IPS-15b (cell line): ENCODE results near the gene ATOSA.

Experiments
- H3K27me3 ChIP-seq: one replicate; pipeline ENCODE4 v1.6.1; 2013; ENCODE audit warnings: low read length; ENCODE audit not compliant: control insufficient read depth, insufficient read depth
- H3K36me3 ChIP-seq: one replicate; pipeline ENCODE4 v1.6.1; 2013; ENCODE audit warnings: low read length; ENCODE audit not compliant: control insufficient read depth, insufficient read depth
- H3K4me1 ChIP-seq: one replicate; pipeline ENCODE4 v1.6.1; 2013; ENCODE audit warnings: mild to moderate bottlenecking, low read length; ENCODE audit not compliant: control insufficient read depth, insufficient read depth
- H3K4me3 ChIP-seq: one replicate; pipeline ENCODE4 v1.5.1; 2013; ENCODE audit warnings: low read depth, low read length
- H3K9ac ChIP-seq: one replicate; pipeline ENCODE4 v1.6.1; 2013; ENCODE audit warnings: low read depth, mild to moderate bottlenecking, low read length
- H3K9me3 ChIP-seq: one replicate; pipeline ENCODE4 v1.6.1; 2013; ENCODE audit warnings: mild to moderate bottlenecking, low read length; ENCODE audit not compliant: control insufficient read depth, insufficient read depth

ATOSA gene

DNA sequence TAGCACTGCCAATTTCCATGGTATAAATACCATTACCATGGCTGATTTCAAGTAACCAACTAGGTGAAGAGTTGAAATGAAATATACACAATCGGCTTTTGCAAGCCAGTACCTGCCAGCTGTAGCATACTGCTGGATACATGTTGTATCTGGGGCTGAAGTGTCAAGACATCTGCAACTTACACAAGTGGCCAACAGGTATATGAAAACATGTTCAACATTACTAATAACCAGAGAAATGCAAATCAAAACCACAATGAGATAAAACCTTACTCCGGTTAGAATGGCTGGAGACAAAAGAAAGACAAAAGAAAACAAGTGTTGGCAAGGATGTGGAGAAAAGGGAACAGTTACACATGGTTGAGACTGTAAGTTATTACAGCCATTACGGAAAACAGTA lies 11.6 kb downstream of the ATOSA start:
- Histone ChIP-seq H3K9me3 (no peaks in the 10 kb centered on the region), H3K27me3 (no peaks in the 10 kb centered on the region), H3K36me3 (no peaks in the 10 kb centered on the region), H3K4me3 (no peak overlapping the region), H3K4me1 (no peaks in the 10 kb centered on the region), H3K9ac (no peak overlapping the region)

DNA sequence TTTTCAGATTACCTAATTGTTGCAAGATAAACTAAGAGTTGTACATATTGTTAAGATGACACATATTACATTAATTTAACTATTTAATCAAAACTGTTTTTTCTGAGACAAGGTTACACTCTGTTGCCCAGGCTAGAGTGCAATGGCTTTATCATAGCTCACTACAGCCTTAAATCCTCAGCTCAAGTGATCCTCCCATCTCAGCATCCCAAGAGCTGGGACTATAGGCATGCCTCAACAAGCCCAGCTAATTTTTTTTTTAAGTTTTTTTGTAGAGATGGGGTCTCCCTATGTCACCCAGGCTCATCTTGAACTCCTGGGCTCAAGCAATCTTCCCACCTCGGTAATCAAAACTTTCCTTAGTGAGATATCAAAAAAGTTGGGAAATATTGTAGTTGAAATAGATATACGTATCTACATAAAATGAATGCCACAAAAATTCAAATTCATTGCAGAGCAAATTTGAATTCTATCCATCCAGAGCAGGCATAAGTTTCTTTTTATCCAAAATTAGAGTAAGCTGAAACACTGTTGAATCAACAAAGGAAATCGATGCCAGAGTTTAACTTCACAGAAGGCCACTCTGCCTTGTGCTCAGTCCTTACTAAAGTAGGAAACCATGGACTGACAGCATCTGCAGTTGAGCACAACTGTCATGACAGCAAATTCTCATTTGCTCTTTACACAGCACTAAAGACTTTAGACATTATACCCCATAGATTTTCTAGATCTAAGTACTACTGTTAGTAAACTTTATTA lies 15.5 kb downstream of the ATOSA start:
- H3K36me3 ChIP-seq: no peaks in the 10 kb centered on the region
- no peaks in the 10 kb centered on the region for H3K9me3 ChIP-seq
- no peaks in the 10 kb centered on the region for H3K27me3 ChIP-seq
- no peaks in the 10 kb centered on the region for H3K4me1 ChIP-seq
- no peak overlapping the region for H3K9ac ChIP-seq
- no peak overlapping the region for H3K4me3 ChIP-seq

GRCh38 chr15:52661909-52662308 lies 17.3 kb downstream of the ATOSA start:
- Histone ChIP-seq H3K27me3 (no peaks in the 10 kb centered on the region), H3K4me1 (no peaks in the 10 kb centered on the region), H3K4me3 (no peak overlapping the region), H3K36me3 (no peaks in the 10 kb centered on the region), H3K9me3 (no peaks in the 10 kb centered on the region), H3K9ac (no peak overlapping the region)

- Histone ChIP-seq H3K27me3 (no peaks in the 10 kb centered on the region), H3K4me1 (no peaks in the 10 kb centered on the region), H3K36me3 (no peaks in the 10 kb centered on the region), H3K4me3 (no peak overlapping the region), H3K9ac (no peak overlapping the region), H3K9me3 (no peaks in the 10 kb centered on the region)
Observed at GRCh38 chr15:52660192-52660591, 19.0 kb downstream of the ATOSA start.

- H3K36me3 ChIP-seq: no peaks in the 10 kb centered on the region
- H3K9ac ChIP-seq: no peak overlapping the region
- H3K9me3 ChIP-seq: no peaks in the 10 kb centered on the region
- H3K4me3 ChIP-seq: no peak overlapping the region
- H3K4me1 ChIP-seq: no peaks in the 10 kb centered on the region
- H3K27me3 ChIP-seq: no peaks in the 10 kb centered on the region
Observed at GRCh38 chr15:52658955-52659354, 20.2 kb downstream of the ATOSA start.

- Histone ChIP-seq H3K27me3 (no peaks in the 10 kb centered on the region), H3K36me3 (no peaks in the 10 kb centered on the region), H3K9ac (no peak overlapping the region), H3K4me1 (no peaks in the 10 kb centered on the region), H3K9me3 (no peaks in the 10 kb centered on the region), H3K4me3 (no peak overlapping the region)
Observed at GRCh38 chr15:52657338-52657737, 21.9 kb downstream of the ATOSA start.

GRCh38 chr15:52656412-52656811 lies 22.8 kb downstream of the ATOSA start:
- Histone ChIP-seq H3K4me3 (no peak overlapping the region), H3K4me1 (peaks cover 2% of the 10 kb centered on the region), H3K36me3 (no peaks in the 10 kb centered on the region)

DNA sequence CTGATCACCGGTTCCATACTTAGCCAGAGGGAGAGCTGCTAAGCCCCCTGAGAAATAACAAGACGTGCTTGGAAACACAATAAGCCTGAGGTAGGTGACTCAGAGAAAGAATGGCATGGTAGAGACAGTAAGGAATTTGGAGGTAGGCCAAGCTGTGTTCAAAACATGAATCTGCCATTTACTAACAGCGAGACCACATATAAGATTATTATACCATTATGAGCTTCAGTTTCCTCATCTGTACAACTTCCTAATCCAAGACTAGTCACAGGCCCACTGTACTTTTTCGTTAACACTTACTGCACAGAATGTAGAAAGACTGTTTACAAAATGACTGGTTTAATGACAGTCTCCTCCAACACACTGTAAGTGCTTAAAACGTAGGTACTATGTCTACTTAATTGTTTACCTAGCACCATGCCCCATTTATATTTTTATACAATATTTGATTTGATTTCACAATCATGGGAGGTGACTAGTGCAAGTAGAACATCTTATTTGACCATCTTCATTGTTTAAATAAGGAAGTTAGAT lies 25.7 kb downstream of the ATOSA start:
- H3K9me3 ChIP-seq: no peaks in the 10 kb centered on the region
- no peak overlapping the region for H3K4me3 ChIP-seq
- H3K9ac ChIP-seq: no peak overlapping the region
- no peaks in the 10 kb centered on the region for H3K36me3 ChIP-seq
- H3K27me3 ChIP-seq: no peaks in the 10 kb centered on the region
- peaks cover 2% of the 10 kb centered on the region for H3K4me1 ChIP-seq

More at GRCh38 chr15:52656412-52656811, 22.8 kb downstream of the ATOSA start:
- H3K27me3 ChIP-seq: no peaks in the 10 kb centered on the region
- no peak overlapping the region for H3K9ac ChIP-seq
- H3K9me3 ChIP-seq: no peaks in the 10 kb centered on the region

DNA sequence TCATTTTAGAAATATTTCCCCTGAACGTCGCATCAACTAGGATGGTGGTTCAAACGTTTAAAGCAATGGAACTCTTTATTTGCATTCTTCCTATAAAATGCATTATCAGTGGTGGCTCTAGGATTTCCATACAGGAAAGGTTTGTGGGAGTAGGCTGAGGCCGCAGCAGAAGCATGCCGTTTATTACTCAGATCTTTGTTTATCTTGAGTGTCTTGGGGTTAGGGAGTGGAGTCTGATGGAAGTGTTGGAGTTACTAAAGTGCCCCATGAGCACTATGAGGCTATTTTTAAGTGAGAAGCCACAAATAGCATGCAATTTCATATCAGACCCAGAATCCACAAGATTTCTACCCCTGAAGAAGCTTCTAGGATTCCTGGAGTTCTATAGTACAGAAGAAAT lies 26.2 kb downstream of the ATOSA start:
- no peaks in the 10 kb centered on the region for H3K9me3 ChIP-seq
- H3K4me3 ChIP-seq: no peak overlapping the region
- no peaks in the 10 kb centered on the region for H3K36me3 ChIP-seq
- H3K27me3 ChIP-seq: no peaks in the 10 kb centered on the region
- no peak overlapping the region for H3K9ac ChIP-seq
- peaks cover 2% of the 10 kb centered on the region for H3K4me1 ChIP-seq

- H3K27me3 ChIP-seq: no peaks in the 10 kb centered on the region
- no peaks in the 10 kb centered on the region for H3K36me3 ChIP-seq
- H3K9ac ChIP-seq: no peak overlapping the region
- H3K4me1 ChIP-seq: peaks cover 2% of the 10 kb centered on the region
- H3K4me3 ChIP-seq: no peak overlapping the region
- no peaks in the 10 kb centered on the region for H3K9me3 ChIP-seq
Observed at GRCh38 chr15:52652286-52652685, 26.9 kb downstream of the ATOSA start.

DNA sequence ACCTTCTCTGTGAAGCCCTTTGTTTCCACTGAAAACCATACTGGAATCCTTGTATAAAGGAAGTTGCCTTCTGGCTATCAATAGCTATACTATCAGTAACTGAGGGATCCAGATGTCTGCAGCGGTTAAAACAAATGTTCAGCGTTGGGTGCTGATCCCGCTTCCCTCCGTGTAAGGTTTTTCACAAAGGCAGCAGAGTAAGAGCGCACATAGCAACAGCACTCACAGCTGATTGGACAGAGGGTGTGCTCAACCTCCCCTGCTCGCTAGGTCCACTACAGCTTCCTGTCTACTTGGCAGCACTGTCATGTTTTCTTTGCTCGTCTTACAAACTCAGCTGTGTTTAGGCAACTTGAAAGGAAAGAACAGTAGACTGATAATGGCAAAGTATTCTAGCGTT lies 27.3 kb downstream of the ATOSA start:
- peaks cover 2% of the 10 kb centered on the region for H3K4me1 ChIP-seq
- no peak overlapping the region for H3K9ac ChIP-seq
- H3K9me3 ChIP-seq: no peaks in the 10 kb centered on the region
- no peak overlapping the region for H3K4me3 ChIP-seq
- H3K36me3 ChIP-seq: no peaks in the 10 kb centered on the region
- H3K27me3 ChIP-seq: no peaks in the 10 kb centered on the region

DNA sequence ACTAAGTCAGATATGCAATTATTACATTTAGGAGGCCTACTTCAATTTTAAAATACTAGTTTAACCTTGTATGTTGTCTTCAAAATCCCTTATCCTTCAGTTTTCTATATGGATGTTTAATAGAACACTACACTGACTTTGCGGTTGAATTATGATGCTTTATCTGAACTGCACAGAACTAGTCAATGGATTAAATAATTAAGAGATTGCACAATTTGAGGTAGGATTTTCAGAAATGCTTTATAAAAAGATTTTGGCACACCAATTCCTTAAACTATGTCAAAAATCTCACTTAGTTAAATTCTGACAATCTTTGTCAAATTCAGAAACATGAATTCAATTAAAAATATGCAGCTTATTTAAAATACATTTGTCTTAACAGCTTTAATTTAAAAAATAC lies 28.1 kb downstream of the ATOSA start:
- H3K9me3 ChIP-seq: no peaks in the 10 kb centered on the region
- H3K36me3 ChIP-seq: no peaks in the 10 kb centered on the region
- no peaks in the 10 kb centered on the region for H3K27me3 ChIP-seq
- H3K4me3 ChIP-seq: no peak overlapping the region
- H3K9ac ChIP-seq: no peak overlapping the region
- H3K4me1 ChIP-seq: peaks cover 2% of the 10 kb centered on the region
